Measurements from ENCODE around the gene OGFOD3.
"Not testable (repeated sequence)": the region's sequence is repeated elsewhere in the genome, so short reads cannot be mapped to it uniquely, and the experiment has no call there.

Gene OGFOD3

GRCh38 chr17:82418001-82418986 lies at the start of gene OGFOD3, which contains the start of gene HEXD:
OGFOD3 (minus strand) TSS chr17:82418586; CDS start chr17:82418485, 101 bp downstream.
HEXD (plus strand) TSS chr17:82418347; CDS start chr17:82419800, 1,453 bp downstream.
- DNase-seq (ENCODE audit: low read depth in 2 of 2): peak; percentile 62 to 66

GRCh38 chr17:82465023-82465603 lies 46.7 kb upstream of the OGFOD3 start:
- no peak for DNase-seq (ENCODE audit: low read depth in 2 of 2)

- DNase-seq (ENCODE audit: low read depth in 2 of 2): no peak
Observed at GRCh38 chr17:82464567-82464929, 46.2 kb upstream of the OGFOD3 start.

- DNase-seq (ENCODE audit: low read depth in 2 of 2): no peak
Observed at GRCh38 chr17:82463925-82464566, 45.7 kb upstream of the OGFOD3 start.

GRCh38 chr17:82463391-82463790 lies 45.0 kb upstream of the OGFOD3 start:
- DNase-seq (ENCODE audit: low read depth in 2 of 2): no peak

GRCh38 chr17:82461827-82462524 lies 43.6 kb upstream of the OGFOD3 start:
- DNase-seq (ENCODE audit: low read depth in 2 of 2): no peak

- DNase-seq (ENCODE audit: low read depth in 2 of 2): not testable (repeated sequence)
Observed at GRCh38 chr17:82459936-82460335, 41.5 kb upstream of the OGFOD3 start.

GRCh38 chr17:82458885-82459424 lies 40.6 kb upstream of the OGFOD3 start:
- no peak for DNase-seq (ENCODE audit: low read depth in 2 of 2)

- DNase-seq (ENCODE audit: low read depth in 2 of 2): peak; percentile 98
Observed at GRCh38 chr17:82458179-82458884, 39.9 kb upstream of the OGFOD3 start, which contains the start of gene NARF. NARF (plus strand) TSS chr17:82458741; CDS start chr17:82458804, 63 bp downstream.

- no peak for DNase-seq (ENCODE audit: low read depth in 2 of 2)
Observed at GRCh38 chr17:82457929-82458178, 39.5 kb upstream of the OGFOD3 start.

GRCh38 chr17:82457073-82457928 lies 38.9 kb upstream of the OGFOD3 start:
- no peak for DNase-seq (ENCODE audit: low read depth in 2 of 2)

GRCh38 chr17:82453706-82454105 lies 35.3 kb upstream of the OGFOD3 start:
- not testable (repeated sequence) for DNase-seq (ENCODE audit: low read depth in 2 of 2)

- not testable (repeated sequence) for DNase-seq (ENCODE audit: low read depth in 2 of 2)
Observed at GRCh38 chr17:82453151-82453550, 34.8 kb upstream of the OGFOD3 start.

- no peak for DNase-seq (ENCODE audit: low read depth in 2 of 2)
Observed at GRCh38 chr17:82452162-82452561, 33.8 kb upstream of the OGFOD3 start.

- DNase-seq (ENCODE audit: low read depth in 2 of 2): peak; percentile 89 to 90
Observed at GRCh38 chr17:82450357-82451106, 32.1 kb upstream of the OGFOD3 start, which contains the start of gene CYBC1. CYBC1 (minus strand) TSS chr17:82450752; CDS start chr17:82449254, 1,498 bp downstream.

- DNase-seq (ENCODE audit: low read depth in 2 of 2): no peak
Observed at GRCh38 chr17:82449883-82450356, 31.5 kb upstream of the OGFOD3 start.

- no peak for DNase-seq (ENCODE audit: low read depth in 2 of 2)
Observed at GRCh38 chr17:82449131-82449882, 30.9 kb upstream of the OGFOD3 start.

- DNase-seq (ENCODE audit: low read depth in 2 of 2): no peak
Observed at GRCh38 chr17:82447876-82448275, 29.5 kb upstream of the OGFOD3 start.
